RWPE2 (cell line): ENCODE data around the gene TMPRSS9.

Experiments
- ATAC-seq: fragments of 200-7000 bp; cut with Tn5 transposase; 3 replicates; pipeline ENCODE4 v1.9.1; 2021; ENCODE audit warnings: low read depth
- DNase-seq: peaks from one replicate; pipeline ENCODE4 v3.0.0-alpha.2; 2020; ENCODE audit warnings: low spot score
- H3K27ac ChIP-seq: fragments of 450-650 bp; 2 replicates; pipeline ENCODE4 v1.5.1; 2017; ENCODE audit warnings: mild to moderate bottlenecking; ENCODE audit not compliant: poor library complexity, severe bottlenecking
- H3K27me3 ChIP-seq: fragments of 250-450 bp; sonication (Bioruptor Pico); 2 replicates; pipeline ENCODE4 v1.5.1; 2021; ENCODE audit warnings: mild to moderate bottlenecking, moderate library complexity; ENCODE audit not compliant: insufficient read depth, poor library complexity, severe bottlenecking
- H3K36me3 ChIP-seq: fragments of 250-450 bp; sonication (Bioruptor Pico); 2 replicates; pipeline ENCODE4 v1.5.1; 2020; ENCODE audit warnings: low read depth, mild to moderate bottlenecking, moderate library complexity
- H3K4me1 ChIP-seq: fragments of 250-450 bp; sonication (Bioruptor Pico); 2 replicates; pipeline ENCODE4 v1.5.1; 2021; ENCODE audit warnings: mild to moderate bottlenecking, moderate library complexity; ENCODE audit not compliant: insufficient read depth, poor library complexity, severe bottlenecking
- H3K4me3 ChIP-seq: fragments of 250-450 bp; sonication (Bioruptor Pico); 2 replicates; pipeline ENCODE4 v1.5.1; 2021; ENCODE audit warnings: mild to moderate bottlenecking, moderate library complexity; ENCODE audit not compliant: severe bottlenecking
- H3K9me3 ChIP-seq: fragments of 250-450 bp; sonication (Bioruptor Pico); 2 replicates; pipeline ENCODE4 v1.5.1; 2021; ENCODE audit warnings: mild to moderate bottlenecking, moderate library complexity; ENCODE audit not compliant: severe bottlenecking
- TF ChIP-seq, protein P1 (sequence below): fragments of 450-650 bp; IDR thresholded peaks from one replicate; pipeline ENCODE4 v1.5.1; 2017; ENCODE audit warnings: mild to moderate bottlenecking, moderate library complexity; ENCODE audit not compliant: poor library complexity, severe bottlenecking

Gene TMPRSS9

DNA sequence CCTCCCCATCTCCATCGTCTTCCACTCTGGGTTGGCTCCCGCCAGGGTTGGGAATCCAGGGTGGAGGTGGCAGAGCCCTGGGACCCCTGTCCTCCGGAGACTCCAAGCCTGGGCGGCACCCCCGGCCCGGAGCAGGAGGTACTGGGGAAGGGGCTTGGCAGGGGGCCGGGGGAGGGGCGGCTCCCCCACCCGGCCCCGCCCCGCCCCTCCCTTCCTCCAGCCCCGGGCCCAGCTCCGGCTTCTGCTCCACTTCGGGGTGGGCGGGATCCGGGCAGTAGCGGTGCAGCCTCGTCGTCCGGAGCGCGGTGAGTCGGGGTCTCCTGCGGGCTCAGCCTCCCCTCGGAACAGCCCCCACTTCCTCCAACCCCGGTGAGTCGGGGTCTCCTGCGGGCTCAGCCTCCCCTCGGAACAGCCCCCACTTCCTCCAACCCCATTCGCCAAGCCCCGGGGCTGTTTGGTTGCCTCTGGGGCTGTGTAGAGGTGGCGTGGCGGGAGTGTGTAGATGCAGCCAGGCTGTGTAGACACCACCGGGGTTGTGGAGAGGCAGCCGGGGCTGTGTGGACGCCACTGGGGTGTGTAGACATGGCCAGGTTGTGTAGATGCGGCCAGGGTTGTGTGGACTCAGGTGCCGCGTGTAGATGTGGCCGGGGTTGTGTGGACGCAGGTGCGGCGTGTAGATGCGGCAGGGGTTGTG is at the start of gene TMPRSS9:
Gene TMPRSS9, plus strand, starts transcription at position 274 of the 694 bp plus-strand sequence. CDS start 29,521 bp downstream, outside the sequence.
- ATAC-seq = no peak
- no peaks in the 10 kb centered on the region for H3K36me3 ChIP-seq
- TF ChIP-seq, protein P1, sequence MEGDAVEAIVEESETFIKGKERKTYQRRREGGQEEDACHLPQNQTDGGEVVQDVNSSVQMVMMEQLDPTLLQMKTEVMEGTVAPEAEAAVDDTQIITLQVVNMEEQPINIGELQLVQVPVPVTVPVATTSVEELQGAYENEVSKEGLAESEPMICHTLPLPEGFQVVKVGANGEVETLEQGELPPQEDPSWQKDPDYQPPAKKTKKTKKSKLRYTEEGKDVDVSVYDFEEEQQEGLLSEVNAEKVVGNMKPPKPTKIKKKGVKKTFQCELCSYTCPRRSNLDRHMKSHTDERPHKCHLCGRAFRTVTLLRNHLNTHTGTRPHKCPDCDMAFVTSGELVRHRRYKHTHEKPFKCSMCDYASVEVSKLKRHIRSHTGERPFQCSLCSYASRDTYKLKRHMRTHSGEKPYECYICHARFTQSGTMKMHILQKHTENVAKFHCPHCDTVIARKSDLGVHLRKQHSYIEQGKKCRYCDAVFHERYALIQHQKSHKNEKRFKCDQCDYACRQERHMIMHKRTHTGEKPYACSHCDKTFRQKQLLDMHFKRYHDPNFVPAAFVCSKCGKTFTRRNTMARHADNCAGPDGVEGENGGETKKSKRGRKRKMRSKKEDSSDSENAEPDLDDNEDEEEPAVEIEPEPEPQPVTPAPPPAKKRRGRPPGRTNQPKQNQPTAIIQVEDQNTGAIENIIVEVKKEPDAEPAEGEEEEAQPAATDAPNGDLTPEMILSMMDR = no peak
- no peaks in the 10 kb centered on the region for H3K9me3 ChIP-seq
- peak; percentile 51 for DNase-seq
- peaks cover 35% of the 10 kb centered on the region for H3K27me3 ChIP-seq
- no peak within 1 kb of the TSS for H3K4me3 ChIP-seq
- H3K27ac ChIP-seq = no peak within 1 kb of the TSS
- H3K4me1 ChIP-seq = no peaks in the 10 kb centered on the region

DNA sequence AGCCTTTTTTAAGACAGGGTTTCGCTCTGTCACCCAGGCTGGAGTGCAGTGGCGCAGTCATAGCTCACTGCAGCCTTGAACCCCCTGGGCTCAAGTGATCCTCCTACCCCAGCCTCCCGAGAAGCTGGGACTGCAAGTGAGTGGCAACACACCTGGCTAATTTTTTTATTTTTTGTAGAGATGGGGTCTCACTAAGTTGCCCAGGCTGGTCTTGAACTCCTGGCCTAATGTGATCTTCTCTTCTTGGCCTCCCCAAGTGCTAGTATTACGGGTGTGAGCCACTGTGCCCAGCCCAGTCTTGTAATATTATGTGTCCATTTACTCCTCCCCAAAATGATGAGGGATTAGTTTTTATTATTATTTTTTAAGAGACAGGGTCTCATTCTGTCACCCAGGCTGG is 49.0 kb upstream of the TMPRSS9 start:
- Histone ChIP-seq H3K4me3 (no peak overlapping the region), H3K4me1 (no peaks in the 10 kb centered on the region), H3K9me3 (no peaks in the 10 kb centered on the region), H3K27me3 (peaks cover 6% of the 10 kb centered on the region), H3K36me3 (no peaks in the 10 kb centered on the region), H3K27ac (no peak overlapping the region)
- ATAC-seq = no peak
- TF ChIP-seq, protein P1 = no peak
- no peak for DNase-seq

DNA sequence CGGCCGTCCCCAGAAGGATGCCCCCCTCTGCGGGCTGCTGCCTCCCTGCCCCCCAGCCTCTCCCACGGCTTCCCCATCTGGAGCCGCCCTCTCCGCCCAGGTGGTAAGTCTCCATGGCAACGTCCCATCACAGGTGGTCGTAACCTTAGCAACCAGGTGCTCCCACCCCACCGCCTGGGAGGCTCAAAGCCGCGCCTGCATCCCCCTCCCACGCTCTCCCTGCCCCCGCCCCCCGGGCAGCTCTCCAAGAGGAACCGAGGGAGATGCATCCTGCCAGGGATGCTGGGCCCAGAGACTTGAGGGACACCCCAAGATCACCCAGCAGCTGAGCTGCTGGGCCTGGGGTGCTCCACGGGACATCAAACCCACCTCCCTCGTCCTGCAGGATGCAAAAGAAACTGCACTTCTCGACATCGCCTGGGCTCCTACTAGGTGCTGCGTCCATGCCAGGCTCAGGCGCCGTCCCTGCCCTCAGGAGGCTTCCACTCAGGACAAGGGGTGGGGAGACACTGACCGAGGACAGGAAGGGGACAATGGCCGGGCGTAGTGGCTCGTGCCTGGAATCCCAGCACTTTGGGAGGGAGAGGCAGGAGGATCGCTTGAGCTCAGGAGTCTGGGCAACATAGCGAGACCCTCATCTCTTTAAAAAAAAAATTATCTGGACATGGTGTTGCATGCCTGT is 47.1 kb upstream of the TMPRSS9 start:
- TF ChIP-seq, protein P1 = no peak
- DNase-seq (no peak), ATAC-seq (no peak)
- H3K36me3 ChIP-seq = no peaks in the 10 kb centered on the region
- H3K4me1 ChIP-seq = no peaks in the 10 kb centered on the region
- no peaks in the 10 kb centered on the region for H3K27me3 ChIP-seq
- H3K9me3 ChIP-seq = no peaks in the 10 kb centered on the region
- H3K4me3 ChIP-seq = no peak overlapping the region
- no peak overlapping the region for H3K27ac ChIP-seq

DNA sequence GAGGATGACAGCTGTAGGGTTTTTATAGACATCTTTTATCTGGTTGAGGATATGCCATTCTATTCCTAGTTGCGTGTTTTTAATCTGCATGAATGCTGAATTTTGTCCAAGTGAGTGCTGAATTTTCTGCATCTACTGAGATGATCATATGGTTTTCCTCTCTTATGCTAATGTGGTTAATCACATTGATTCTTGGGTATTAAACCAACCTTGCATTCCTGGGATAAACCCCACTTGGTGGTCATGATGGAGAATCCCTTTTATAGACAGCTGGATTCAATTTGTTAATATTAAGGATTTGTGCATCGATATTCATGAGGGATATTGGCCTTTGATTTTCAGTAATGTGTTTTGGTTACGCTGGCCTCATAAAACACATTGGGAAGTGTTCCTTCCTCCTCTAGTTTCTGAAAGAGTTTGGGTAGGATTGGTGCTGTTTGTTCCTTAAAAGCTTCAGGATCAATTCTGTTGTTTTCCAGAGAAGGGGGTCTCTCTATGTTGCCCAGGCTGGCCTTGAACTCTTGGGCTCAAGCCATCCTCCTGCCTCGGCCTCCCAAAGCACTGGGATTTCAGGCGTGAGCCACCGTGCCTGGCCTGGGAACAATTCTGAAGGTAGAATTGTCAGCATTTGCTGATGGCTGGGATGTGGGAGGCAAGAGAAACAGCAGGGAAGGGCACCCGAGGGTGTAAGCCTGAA is 44.8 kb upstream of the TMPRSS9 start:
- H3K27ac ChIP-seq = no peak overlapping the region
- H3K9me3 ChIP-seq = no peaks in the 10 kb centered on the region
- H3K36me3 ChIP-seq = no peaks in the 10 kb centered on the region
- no peaks in the 10 kb centered on the region for H3K27me3 ChIP-seq
- no peak overlapping the region for H3K4me3 ChIP-seq
- DNase-seq (no peak), ATAC-seq (no peak)
- H3K4me1 ChIP-seq = no peaks in the 10 kb centered on the region
- TF ChIP-seq, protein P1 = no peak
